Effector CD8-positive, alpha-beta T cell (primary cell): ENCODE data around the gene SYNPO2L.
A peak's percentile ranks its signal among the peaks of the same experiment; 100 is the strongest.

ENCODE experiments used
- DNase-seq: peaks from one replicate; lab custom pipeline; 2025; lab: John Stamatoyannopoulos, UW

SYNPO2L gene

DNA sequence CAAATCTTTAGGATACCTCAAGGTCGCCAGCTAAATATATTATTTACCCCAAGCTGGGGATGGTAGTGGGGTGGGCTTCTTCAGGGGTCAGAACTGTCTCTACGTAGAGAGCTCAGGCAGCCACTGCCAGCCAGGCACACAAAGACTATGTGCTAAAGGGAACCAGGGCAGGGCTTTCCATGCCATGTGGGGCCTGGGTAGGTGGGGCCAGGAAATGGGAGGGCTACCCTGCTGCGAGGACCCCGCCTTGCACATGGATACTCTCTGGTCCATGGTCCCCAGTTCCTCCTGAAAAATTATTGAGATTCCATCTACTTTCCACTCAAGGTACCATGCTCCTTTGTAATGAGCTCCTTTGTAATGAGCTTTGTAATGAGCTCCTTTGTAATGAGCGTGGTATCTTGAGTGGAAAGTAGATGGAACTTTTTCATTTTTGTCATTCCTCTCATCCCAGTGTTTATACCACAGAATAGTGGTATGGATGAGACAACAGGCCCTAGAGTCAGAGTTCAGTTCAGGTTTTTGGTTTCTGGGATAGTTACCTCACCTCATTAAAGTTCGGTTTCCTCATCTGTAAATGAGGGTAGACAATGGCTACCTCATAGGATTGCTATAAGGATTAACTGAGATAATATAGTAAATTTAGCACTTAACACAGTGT, 5.8 kb downstream of the SYNPO2L start:
- no peak for DNase-seq

- no peak for DNase-seq
These were observed 6.6 kb downstream of the SYNPO2L start for GRCh38 chr10:73648975-73649829.

DNA sequence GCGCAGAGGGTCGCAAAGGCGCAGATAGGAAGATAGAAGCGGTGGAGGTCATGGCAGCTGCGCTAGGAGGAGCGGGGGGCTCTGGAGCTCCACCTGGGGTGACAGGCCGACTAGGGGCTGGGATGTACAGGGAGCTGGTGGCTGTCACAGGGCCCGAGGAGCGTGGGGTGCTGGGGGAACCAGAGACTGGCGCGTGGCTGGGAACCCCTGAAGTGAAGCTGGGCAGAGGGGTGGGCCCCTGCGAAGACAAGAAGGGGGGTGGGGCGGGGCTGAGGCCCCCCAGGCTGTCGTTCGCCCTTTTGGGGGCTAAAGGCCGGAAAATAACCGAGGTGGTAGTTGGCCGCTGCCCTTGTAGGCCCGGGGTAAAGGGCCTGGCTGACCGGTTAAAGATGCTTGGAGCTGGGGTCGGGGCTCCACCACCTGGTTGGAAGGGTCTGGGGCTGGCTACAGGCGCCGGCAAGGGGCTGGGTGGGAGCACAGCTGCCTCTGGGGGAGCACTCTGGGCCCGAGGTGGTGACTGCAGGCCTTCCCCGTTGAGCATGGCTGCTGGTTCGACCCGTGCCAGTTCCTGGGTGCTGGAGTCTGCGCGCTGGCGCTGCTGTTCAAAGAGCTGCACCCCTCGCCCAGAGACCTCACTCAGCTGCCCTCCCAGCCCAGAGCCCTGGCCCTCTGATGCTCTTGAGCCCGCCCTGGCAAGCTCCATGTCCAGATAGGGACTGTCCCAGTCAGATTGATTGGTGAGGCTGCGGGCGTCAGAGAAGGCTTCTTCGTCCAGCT, 7.8 kb downstream of the SYNPO2L start:
- no peak for DNase-seq

DNA sequence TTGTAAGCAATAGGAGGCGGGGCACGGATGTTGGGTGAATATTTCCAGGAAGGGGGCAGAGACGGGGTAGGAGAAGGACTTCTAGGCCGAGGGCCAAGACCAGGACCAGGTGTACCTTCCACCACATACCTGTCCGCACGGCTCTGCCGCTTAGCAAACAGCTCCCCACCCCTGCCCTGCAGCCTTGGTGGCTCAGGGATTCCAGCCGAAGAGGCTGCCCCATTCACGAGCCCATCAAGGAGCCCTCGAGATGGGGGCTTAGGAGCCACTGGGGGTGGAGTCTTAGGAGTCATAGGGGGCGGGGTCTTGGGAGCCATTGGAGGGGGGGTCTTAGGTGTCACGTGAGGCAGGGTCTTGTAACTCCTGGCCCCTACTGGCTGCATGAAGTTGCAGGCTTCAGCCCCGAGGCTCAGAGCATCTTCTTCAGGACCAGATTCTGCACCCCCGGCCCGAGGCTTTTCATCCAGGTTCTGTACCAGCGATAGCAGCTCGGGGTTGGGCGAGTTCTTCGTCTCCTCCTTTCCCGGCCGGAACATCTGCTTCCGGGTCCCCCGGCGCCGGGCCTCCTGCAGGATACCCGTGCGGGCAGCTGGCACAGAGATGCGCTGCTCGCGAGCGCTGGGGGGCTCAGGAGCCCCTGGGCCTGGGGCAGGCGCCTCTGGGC, 8.5 kb downstream of the SYNPO2L start:
- DNase-seq = peak; percentile 8

- no peak for DNase-seq
These were observed 9.2 kb downstream of the SYNPO2L start for GRCh38 chr10:73646598-73647041.

GRCh38 chr10:73645251-73645650, 10.6 kb downstream of the SYNPO2L start:
- DNase-seq = no peak

DNA sequence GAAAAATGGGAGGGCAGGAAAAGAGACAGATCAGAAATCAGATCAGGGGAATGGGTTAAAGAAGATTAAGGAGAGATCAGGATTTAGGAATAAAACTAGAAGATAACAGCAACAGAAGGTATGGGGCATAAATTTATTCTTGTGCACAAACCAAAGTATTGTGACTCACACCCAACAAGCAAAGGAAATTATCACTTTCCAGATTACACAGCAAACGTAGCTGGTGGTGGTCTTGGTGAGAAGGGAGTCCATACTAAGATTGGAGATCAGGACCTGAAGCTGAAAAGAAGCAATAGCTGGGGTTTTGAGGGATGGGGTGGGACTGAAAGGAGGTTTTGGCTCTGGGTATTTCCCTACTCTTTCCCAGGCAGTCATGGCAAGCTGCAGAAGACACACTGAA, 11.1 kb downstream of the SYNPO2L start:
- no peak for DNase-seq

DNA sequence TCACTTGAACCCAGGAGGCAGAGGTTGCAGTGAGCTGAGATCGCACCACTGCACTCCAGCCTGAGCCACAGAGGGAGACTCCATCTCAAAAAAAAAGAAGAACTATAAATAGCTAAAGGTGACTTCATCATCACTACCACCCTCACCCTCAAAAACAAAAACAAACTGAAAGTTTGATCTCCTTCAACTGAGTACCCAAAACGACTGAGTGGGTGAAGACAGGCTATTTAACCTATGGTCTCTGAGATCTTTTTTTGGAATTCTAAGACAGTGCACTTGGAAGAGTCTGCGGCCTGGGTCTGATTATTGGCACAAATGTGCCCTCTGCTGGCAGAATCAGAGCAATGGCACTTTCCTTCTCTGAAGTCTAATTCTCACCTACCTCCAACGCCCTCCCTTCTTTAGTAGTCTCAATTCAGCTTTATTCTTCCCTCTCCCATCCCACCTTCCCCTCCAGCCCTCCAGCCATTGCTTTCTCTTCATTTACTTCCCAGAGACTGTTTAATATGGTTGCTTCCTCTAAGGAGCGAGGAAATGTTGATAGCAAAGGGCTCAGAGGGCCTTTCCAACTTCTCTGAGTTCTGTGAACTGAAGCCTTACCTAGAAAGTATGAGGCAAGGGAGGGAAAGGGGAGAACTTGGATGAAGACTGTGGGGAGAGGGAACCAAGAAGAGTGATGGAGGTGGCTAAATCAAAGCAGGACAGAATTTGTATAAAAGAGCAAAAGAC, 11.7 kb downstream of the SYNPO2L start:
- peak; percentile 32 for DNase-seq

GRCh38 chr10:73643362-73643761, 12.5 kb downstream of the SYNPO2L start:
- no peak for DNase-seq

- DNase-seq = no peak
These were observed 14.3 kb downstream of the SYNPO2L start, which contains the start of gene MYOZ1 for GRCh38 chr10:73641328-73642060. MYOZ1 (minus strand) TSS chr10:73641474; CDS start chr10:73640017, 1,457 bp downstream.

DNA sequence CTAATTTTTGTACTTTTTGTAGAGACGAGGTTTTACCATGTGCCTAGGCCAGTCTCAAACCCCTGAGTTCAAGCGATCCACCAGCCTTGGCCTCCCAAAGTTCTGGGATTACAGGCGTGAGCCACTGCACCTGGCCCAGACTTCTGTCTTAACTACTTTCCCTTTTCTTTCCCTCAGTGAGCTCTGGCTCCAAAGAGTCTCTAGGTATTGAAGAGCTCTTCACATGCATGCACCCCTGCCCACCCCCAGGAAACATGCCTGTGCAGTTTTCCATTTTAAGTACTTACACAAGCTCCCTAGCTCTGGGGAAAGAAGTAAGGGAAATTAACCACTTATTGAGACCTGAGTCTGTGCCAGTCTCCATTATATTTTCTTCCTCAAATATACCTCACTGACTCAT, 16.5 kb downstream of the SYNPO2L start:
- DNase-seq = no peak

- no peak for DNase-seq
These were observed 20.0 kb downstream of the SYNPO2L start for GRCh38 chr10:73635781-73636180.

DNA sequence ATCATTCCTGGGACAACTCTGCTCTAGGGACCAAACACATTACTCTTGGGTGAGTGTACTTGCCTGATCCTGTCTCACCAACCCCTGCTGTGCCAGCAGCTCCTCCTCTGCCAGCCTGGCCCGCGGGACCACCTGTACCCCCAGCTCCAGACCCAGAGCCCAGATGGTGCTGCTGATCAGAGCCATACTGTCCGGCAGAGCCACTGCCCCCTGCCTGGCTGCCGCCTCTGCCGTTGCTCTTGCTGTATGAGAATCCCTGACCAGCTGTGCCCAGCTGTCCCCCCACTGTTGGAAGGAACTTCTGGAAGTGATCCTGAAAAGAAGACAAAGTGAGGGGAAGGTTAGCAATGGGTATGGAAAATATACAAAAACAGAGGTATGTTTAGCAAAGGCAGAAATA, 21.4 kb downstream of the SYNPO2L start:
- no peak for DNase-seq

GRCh38 chr10:73629165-73629564, 26.7 kb downstream of the SYNPO2L start:
- DNase-seq = no peak

DNA sequence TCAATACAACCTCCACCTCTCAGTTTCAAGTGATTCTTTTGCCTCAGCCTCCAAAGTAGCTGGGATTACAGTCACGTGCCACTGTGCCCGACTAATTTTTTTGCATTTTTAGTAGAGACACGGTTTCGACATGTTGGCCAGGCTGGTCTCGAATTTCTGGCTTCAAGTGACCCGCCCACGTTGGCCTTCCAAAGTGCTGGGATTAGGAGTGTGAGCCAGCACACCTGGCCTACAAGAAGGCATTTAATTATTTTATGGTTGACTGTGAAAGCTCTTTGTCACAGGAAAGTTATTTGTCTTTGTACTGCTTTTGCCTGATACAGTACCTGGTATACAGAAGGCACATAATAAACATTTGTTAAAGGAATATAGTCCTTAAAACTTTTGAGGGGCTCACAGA, 27.4 kb downstream of the SYNPO2L start:
- DNase-seq = no peak

- DNase-seq = no peak
These were observed 28.5 kb downstream of the SYNPO2L start for GRCh38 chr10:73627300-73627699.

GRCh38 chr10:73625884-73626752, 29.7 kb downstream of the SYNPO2L start:
- peak; percentile 89 for DNase-seq

DNA sequence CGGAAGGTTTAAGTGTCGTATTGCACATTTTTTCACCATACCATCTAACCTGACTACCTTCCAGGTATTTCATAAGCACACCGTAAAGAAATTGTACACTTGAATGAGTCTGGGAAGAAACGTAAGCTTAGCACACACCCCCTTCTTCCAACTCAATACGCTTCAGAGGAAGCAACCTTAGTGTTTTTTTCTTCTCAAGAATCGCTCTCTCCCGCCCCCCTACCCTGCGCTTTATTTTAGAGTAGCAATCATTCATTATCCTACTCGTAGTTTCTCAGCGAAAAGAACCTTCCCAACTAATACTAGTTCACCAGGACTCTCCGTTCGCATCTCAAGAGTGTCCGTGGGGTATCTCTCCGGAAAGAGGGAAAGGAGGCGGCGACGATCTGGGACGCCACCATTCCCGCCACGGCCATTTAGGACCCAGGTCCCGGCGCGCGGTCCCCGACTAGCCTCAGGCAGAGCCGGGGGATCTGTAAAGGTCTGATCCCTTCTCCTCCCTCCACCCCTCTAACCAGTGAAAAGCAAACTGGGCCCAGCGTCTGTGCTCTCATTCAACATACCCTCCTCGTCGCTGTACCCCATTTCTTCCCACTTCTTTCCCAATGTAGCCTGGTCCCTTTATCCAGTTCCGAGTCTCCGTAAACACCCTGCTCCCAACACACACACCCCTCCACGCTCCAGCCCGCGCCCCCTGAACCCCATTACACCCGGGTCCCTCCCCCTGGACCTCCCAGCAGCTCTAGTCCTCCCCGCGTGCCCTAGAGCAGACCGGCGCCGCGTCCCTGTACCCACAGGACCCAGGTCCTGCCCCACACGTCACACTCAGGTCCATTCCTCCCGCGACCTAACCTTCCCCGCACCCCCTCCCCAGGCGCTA, 30.6 kb downstream of the SYNPO2L start:
- no peak for DNase-seq
